GM12878 (cell line): ENCODE measurements around the gene ADCY5.

Experiments used
- EP300 ChIP-seq, 2 experiments: fragments of 150-350 bp in 1 of 2; IDR thresholded peaks; 2 replicates each; pipeline ENCODE4 v1.6.1; 2011 to 2012; ENCODE audit warnings: low read depth in 2 of 2, low read length in 2 of 2, borderline replicate concordance in 1 of 2, improper control_type of control experiment in 1 of 2, inconsistent platforms in 1 of 2; ENCODE audit not compliant: control insufficient read depth in 1 of 2
- NBN ChIP-seq: fragments of 450-650 bp; IDR thresholded peaks from 2 replicates; pipeline ENCODE4 v1.6.1; 2016
- POLR2A ChIP-seq: IDR thresholded peaks from 2 replicates; pipeline ENCODE4 v1.6.1; 2011; ENCODE audit warnings: low read depth, mild to moderate bottlenecking, low read length
- SMC3 ChIP-seq: IDR thresholded peaks from 2 replicates; pipeline ENCODE4 v1.6.1; 2011; ENCODE audit warnings: low read length, improper control_type of control experiment, borderline replicate concordance
- ZSCAN29 ChIP-seq: fragments of 450-650 bp; IDR thresholded peaks from 2 replicates; pipeline ENCODE4 v1.6.1; 2017; ENCODE audit warnings: mild to moderate bottlenecking, moderate library complexity
- TF ChIP-seq, protein P1 (sequence below): IDR thresholded peaks from 2 replicates; pipeline ENCODE4 v1.6.1; 2012; ENCODE audit warnings: low read depth, low read length, improper control_type of control experiment
- TF ChIP-seq, protein P2 (sequence below): IDR thresholded peaks from 2 replicates; pipeline ENCODE4 v1.6.1; 2011; ENCODE audit warnings: low read depth, mild to moderate bottlenecking, low read length, moderate library complexity, borderline replicate concordance; ENCODE audit errors: extremely low read depth
- TF ChIP-seq, protein P3 (sequence below): fragments of 450-650 bp; formaldehyde crosslinking; IDR thresholded peaks from 2 replicates; pipeline ENCODE4 v1.5.0; 2022; ENCODE audit warnings: mild to moderate bottlenecking, missing genetic modification characterization

DNA sequence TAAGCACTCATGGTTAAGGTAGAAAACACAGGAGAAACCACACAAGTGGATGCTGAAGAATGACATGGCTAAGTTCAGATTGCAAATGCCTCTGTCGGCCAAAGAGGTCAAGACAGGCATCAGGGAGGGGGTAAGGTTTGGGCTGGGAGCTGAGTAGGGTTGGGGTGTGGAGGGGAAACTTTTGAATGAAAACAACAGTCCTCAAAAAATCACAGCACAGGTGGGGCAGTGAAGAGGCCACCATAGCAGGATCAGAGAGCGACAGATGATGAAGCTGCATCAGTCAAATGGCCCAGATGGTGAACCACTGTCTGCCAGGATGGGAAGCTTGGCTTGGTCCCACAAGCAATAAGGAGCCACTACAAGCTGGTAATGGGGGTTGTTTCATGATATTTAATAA lies 74.9 kb downstream of the ADCY5 start:
- TF ChIP-seq SMC3 (no peak), POLR2A (no peak), NBN (no peak), ZSCAN29 (no peak), EP300 (IDR thresholded peaks at IDR 0.05; ENCODE audit: borderline replicate concordance in 1 of 2, control insufficient read depth in 1 of 2, low read depth in 2 of 2, low read length in 2 of 2) (no peak)
- TF ChIP-seq, protein P1, sequence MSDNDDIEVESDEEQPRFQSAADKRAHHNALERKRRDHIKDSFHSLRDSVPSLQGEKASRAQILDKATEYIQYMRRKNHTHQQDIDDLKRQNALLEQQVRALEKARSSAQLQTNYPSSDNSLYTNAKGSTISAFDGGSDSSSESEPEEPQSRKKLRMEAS = no peak
- TF ChIP-seq, protein P2, sequence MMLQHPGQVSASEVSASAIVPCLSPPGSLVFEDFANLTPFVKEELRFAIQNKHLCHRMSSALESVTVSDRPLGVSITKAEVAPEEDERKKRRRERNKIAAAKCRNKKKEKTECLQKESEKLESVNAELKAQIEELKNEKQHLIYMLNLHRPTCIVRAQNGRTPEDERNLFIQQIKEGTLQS = no peak
- TF ChIP-seq, protein P3, sequence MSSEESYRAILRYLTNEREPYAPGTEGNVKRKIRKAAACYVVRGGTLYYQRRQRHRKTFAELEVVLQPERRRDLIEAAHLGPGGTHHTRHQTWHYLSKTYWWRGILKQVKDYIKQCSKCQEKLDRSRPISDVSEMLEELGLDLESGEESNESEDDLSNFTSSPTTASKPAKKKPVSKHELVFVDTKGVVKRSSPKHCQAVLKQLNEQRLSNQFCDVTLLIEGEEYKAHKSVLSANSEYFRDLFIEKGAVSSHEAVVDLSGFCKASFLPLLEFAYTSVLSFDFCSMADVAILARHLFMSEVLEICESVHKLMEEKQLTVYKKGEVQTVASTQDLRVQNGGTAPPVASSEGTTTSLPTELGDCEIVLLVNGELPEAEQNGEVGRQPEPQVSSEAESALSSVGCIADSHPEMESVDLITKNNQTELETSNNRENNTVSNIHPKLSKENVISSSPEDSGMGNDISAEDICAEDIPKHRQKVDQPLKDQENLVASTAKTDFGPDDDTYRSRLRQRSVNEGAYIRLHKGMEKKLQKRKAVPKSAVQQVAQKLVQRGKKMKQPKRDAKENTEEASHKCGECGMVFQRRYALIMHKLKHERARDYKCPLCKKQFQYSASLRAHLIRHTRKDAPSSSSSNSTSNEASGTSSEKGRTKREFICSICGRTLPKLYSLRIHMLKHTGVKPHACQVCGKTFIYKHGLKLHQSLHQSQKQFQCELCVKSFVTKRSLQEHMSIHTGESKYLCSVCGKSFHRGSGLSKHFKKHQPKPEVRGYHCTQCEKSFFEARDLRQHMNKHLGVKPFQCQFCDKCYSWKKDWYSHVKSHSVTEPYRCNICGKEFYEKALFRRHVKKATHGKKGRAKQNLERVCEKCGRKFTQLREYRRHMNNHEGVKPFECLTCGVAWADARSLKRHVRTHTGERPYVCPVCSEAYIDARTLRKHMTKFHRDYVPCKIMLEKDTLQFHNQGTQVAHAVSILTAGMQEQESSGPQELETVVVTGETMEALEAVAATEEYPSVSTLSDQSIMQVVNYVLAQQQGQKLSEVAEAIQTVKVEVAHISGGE (CRISPR knock-in tag) = no peak
